Measurements from ENCODE around the gene ALPL.

The ALPL gene

GRCh38 chr1:21576031-21576797 lies 67.0 kb downstream of the ALPL start:
- DNase-seq (ENCODE audit: low spot score): no peak

DNA sequence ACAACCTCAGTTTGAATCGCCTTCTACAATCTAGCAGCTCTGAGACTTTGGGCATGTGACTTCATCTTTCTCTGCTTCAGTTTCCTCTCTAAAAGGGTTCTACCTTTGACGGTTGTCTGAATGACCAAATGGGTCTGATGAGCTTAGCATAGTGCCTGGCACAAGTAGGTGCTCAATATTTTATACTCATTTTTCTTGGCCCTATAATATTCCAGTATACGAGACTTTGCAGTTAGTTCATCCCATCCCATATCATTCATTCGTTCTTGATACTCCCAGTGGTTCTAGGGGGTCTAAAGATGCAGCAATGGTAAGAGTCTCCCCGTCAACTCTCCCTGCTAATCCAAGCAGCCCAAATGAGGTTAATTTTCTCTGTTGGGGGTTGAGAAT lies 67.6 kb downstream of the ALPL start:
- DNase-seq (ENCODE audit: low spot score): no peak

GRCh38 chr1:21577324-21577723 lies 68.1 kb downstream of the ALPL start:
- DNase-seq (ENCODE audit: low spot score): no peak

DNA sequence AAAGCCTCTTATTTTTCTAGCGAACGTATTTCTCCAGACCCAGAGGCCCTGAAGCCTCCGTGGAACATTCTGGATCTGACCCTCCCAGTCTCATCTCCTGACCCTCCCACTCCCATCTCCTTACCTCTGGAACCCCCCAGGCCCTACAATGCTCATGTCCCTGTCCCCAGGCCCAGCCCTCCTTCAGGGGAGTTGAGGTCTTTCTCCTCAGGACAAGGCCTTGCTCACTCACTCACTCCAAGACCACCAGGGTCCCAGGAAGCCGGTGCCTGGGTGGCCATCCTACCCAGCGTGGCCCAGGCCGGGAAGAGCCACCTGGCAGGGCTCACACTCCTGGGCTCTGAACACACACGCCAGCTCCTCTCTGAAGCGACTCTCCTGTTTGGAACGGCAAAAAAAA lies 68.7 kb downstream of the ALPL start:
- no peak for DNase-seq (ENCODE audit: low spot score)

DNA sequence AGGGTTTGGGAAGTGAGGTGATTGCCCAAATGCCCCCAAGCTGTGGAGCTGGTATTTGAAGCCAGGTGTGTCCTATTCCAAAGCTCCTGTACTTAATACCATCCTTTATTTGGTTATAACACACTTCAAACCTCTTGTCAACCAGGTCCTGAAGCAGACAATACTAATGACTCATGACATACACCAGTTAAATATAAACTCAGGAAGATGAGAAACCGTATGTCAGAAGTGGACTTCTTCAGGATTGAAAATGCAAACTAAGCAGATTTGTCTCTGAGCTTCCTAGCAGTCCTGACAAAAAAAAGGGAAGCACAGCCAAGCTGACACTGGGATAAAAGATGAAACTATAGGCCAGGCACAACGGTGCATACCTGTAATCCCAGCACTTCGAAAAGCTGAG lies 70.6 kb downstream of the ALPL start:
- DNase-seq (ENCODE audit: low spot score): no peak

DNA sequence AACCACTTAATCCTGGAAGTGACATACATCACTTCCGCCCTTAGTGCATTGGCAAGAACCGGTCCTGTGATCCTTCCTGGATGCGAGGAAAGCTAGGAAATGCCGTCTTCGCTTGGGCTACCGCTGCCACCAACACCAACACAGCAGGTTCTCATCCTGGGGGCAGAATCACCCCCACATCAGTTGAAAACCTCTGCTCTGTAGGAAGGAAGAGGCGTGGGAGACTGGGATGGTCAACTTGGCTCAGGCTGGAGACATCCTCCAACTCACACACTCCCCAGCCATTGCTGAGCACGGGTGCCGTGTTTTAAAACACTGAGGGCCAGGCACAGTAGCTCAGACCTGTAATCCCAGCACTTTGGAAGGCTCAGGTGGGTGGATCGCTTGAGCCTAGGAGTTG lies 74.9 kb downstream of the ALPL start:
- no peak for DNase-seq (ENCODE audit: low spot score)

DNA sequence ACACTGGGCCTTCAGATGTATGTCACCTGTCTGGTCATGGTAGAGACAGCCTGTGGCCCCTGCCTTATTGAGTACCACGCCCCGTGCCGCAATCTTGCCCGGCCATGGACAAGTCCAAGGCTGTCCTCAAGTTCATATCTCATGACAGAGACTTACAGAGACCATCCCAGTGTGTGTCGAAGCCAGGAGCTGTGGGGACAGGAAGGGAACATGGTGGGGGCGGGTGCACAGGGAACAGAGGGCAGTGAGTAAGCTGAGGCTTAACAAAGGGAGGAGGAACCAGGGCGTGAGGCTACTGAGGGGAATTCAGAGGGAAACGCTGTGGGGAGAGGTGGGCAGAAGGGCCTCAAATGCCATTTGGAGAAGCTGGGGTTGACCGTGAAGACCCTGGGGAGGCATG lies 75.8 kb downstream of the ALPL start:
- no peak for DNase-seq (ENCODE audit: low spot score)

DNA sequence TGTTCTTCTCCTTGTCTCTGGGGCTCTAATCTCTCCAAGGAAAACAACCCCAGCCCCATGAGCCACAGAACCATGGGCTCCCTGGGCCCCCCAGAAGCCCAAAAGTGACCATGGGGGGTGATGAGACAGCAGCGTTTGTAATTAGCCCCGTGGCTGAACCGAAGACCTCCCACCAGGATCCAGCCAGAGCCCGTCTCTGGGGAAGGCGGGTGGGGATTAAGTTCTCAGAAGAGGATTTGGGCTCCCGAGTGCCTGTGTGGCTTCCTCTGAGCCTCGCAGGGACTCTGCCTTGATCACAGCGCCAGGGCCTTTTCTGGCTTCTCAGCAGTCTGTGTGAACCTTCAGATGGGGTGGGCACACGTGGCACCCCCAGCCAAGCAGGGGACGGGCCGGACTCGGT lies 77.0 kb downstream of the ALPL start:
- no peak for DNase-seq (ENCODE audit: low spot score)

DNA sequence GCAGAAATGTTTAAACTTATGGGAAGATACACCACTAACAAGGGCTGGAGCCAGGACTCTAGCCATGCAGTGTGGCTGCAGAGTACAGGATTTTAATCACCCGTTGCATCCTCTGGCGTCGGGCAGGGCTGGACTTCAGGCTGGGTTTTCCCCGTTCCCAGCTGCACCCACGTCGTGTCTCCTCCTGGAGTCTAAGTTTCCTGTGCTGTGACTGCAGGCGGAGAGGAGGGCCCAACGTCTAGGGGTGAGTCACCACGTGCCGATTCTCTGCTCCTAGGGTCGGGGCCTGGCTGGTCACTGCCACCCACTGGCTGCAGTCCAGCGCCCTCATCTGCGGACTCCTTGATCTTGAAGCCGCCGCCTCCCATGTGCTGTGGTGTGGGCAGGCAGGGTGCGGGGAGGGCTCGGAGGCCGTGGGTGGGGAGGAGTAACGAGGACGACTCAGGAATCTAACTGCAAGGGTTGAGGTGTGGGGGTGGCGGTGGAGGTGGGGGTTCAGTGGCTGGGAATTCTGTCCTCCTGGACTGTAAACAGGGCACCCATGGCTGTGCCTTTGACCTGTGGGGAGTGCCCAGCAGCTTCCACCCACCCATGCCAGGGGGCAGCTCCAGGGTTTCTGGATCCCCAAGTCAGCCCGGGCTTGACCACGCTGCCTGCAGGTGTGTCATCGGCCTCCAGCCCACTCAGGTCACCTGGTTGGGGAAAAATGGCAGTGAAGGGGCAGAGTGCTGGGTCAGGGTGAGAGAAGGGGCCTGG lies 77.8 kb downstream of the ALPL start:
- DNase-seq (ENCODE audit: low spot score): no peak

DNA sequence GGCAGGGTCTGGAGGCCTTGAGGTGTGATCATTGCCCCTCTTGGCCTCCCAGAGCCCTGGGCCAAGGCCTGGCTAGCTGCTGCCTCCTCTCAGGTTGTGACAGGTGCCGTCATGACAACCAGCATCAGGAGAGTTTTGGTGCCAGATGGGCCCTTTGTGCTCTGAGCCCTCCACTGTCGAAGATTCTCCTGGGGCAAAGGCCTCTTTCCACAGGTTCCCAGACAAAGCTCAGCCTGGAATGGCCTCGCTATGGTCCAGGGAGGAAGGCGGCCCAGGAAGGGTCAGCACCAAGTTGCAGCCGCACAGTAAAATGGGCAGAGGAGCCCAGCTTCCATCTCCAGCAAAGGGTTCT lies 78.4 kb downstream of the ALPL start:
- no peak for DNase-seq (ENCODE audit: low spot score)

- no peak for DNase-seq (ENCODE audit: low spot score)
Observed at GRCh38 chr1:21589618-21590017, 80.4 kb downstream of the ALPL start.

DNA sequence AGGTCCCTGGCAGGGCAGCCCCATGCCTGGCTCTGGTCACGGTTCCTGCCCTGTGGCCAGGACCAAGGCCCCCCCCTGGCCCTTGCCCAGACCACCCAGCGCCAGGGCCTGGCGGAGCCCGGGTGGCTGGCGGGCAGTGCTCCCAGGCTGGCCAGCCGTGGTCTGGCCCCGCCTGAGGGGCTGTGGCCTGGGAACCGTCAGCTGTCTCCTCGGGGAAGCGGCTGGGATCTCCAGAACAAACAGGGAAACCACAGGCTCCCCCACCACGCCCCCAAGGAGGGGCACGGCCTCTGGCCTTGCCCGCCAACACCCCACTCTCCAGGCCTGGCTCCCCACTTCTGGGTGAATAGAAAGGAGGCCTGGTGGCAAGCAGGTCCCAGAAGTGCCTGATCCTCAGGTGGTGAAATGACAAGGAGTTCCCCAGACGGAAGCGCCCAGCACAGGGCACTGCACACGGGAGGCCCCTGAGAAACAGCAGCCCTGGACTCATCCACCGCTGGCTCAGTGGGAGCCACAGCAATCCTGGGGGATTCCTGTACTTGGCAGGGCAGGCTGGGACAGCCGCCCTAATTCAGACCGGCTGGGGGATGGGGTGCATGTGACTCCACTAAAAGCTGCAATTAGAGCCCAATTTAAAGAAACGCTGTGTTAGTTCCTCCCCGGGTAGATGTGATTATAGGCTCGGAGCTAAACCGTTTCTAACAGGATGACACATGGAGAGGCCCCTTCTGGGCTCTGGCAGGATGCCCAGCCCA lies 81.1 kb downstream of the ALPL start:
- no peak for DNase-seq (ENCODE audit: low spot score)

DNA sequence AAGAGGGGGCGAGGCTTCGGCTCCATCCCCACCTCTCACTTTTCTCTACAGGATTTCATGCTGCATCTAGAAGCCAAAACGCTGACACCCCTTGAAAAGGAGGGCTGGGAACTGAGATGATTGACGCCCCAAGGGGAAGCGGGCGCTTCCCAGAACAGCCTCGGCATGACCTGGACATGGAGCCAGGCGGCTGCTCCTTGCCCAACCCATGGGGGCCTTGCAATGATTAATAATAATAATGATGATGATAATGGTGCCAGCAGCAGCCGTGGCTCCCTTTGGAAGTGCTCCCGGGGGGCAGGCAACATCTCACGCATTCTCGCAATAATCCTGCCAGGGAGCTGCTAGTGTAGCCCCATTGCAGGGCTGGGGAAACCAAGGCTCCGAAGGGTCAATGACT lies 81.7 kb downstream of the ALPL start:
- no peak for DNase-seq (ENCODE audit: low spot score)

- DNase-seq (ENCODE audit: low spot score): no peak
Observed at GRCh38 chr1:21592086-21592865, 83.1 kb downstream of the ALPL start.

DNA sequence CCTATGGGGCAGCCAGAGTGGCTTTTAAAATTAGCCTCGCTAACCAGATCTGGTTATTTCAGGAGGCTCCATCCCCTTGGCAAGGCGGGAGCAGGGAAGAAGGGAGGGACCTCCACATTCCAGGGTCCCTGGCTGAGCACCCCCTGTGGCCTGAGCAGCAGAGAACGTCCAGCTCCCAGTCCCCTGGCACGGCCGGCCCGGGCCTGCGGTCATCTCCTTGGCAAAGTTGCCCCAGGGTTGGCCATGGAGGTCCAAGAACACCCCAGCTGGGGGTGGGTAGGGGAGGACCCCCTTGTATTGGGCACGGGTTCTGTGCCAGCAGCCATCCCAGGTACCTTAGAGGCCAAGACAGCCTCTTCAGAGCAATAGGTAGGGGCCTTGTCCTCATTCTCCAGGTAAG lies 84.0 kb downstream of the ALPL start:
- no peak for DNase-seq (ENCODE audit: low spot score)

DNA sequence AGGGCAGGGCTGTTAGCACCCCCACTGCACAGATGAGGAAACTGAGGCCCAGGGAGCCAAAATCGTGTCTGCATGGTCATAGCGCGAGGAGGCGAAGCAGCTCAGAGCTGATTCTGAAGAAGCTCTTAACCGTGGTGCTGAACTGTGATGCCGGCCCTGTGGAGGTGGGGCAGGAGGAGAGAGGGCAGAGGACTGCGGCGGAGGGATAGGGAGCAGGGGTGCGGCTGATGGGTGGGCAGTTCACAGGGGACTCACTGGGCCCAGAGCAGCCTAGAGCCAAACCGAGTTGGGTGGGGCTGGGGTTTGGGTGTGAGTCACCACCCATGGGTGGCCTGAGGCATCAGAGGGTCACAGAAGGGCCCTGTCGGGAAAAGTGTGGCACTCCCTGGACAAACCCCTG lies 85.3 kb downstream of the ALPL start:
- no peak for DNase-seq (ENCODE audit: low spot score)

DNA sequence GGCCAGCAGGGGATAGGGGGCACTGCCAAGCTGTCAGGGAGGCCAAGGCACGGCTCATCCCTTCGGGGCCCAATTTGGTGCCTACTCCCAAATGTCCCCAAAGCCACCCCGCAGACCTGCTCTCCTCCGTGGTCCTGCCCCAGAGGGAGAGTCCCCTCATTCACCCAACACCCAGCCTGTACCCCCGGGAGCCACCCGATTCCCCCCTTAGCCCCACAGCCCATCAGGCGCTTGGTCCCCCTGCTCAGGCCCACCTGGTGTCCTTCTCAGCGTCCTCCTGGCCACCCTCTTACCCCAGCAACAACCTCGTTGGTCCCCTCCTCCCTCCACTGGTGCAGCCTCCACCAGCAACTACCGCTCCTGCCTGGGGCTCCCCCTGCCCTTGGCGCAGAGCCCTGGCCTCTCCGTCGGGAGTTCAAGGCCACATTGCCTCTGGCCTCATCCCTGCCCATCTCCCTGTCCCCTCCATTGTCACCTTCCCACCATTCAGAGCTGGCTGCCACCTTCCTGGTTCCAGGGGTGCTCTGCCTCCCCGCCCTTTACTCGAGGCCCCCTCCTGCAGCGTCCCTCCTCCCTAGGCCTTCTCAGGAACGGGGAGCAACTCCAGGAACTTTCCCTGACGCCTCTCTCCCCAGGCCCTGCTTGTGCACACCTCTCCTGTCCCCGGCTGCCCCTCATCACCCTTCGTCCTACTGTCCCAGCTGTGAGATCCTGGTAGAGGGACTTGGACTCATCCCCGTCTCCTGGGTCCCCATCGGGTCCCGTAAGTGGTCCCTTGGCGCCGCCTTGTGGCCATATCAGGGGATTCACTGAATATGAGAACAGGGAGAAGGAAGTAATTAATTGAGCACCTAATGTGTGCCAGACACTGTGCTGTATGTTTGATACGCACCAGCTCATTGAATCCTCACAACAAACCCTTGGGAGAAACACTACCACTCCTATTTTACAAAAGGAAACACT lies 86.0 kb downstream of the ALPL start:
- peak; percentile 35 for DNase-seq (ENCODE audit: low spot score)

GRCh38 chr1:21596174-21596573 lies 87.0 kb downstream of the ALPL start:
- no peak for DNase-seq (ENCODE audit: low spot score)

DNA sequence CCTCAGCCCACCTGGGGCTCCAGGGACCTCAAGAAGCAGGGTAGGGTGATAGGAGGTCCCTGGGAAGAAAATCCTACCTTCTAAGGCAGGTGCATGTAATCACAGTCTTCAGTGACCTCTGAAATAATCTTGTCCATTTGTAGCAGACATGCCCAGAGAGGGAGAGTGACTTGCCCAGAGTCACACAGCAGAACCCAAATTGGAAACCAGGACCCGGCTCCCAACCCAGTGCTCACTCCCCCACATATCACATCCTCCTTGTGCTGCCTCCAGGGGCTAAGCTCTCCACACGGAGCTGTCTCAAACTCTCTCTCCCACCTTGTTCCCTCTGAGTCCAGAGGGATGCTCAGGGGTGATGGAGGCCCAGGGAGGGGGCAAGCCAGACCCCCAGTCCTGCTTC lies 87.4 kb downstream of the ALPL start:
- DNase-seq (ENCODE audit: low spot score): no peak

GRCh38 chr1:21597753-21598152 lies 88.5 kb downstream of the ALPL start:
- DNase-seq (ENCODE audit: low spot score): no peak

DNA sequence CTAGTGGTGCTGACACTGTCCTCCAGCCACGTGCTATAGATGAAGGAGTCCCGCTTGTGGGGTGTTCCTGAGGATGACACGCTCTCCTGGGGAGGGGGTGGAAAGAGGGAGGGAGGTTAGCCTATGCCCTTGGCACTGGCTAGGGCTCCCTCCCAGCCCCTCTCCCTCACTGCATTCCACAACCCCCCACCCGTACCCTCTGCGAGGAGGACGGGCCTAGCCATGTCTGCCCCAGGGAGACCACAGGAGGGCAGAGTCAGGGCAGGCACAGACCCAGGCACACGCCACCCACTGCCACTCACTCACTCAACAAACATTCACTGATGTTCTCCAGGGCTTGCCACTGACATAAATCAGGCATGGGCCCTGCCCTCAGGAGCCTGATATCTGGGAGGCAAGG lies 89.2 kb downstream of the ALPL start:
- DNase-seq (ENCODE audit: low spot score): no peak

Data from SK-N-DZ (cell line).